Renal cortical epithelial cell (primary cell): ENCODE data around the gene MEIS1. TPM values are rescaled to one million over a fixed set of nuclear protein-coding genes. Genes with fewer than 3 reads are reported as not detected.

ENCODE experiments used
- DNase-seq: peaks from one replicate; pipeline ENCODE4 v3.0.0-alpha.2; 2011; ENCODE audit warnings: low read depth
- total RNA-seq: library from RNA; depleted of rRNA; stranded (reverse); fragments of >200 nt; gene quantifications from 2 replicates; pipeline ENCODE4 v1.2.3, GENCODE V29; 2014

Gene MEIS1
- total RNA-seq, 1 donor from 2014 or later, result 1.8 TPM

GRCh38 chr2:66506265-66506664 is 71.3 kb downstream of the MEIS1 start:
- DNase-seq, result no peak

GRCh38 chr2:66507673-66508201 is 72.8 kb downstream of the MEIS1 start:
- no peak for DNase-seq

- no peak for DNase-seq
These were observed 73.7 kb downstream of the MEIS1 start for GRCh38 chr2:66508484-66509071.

GRCh38 chr2:66509326-66509811 is 74.4 kb downstream of the MEIS1 start:
- DNase-seq, result peak; percentile 64

GRCh38 chr2:66512626-66513025 is 77.7 kb downstream of the MEIS1 start:
- no peak for DNase-seq

GRCh38 chr2:66515743-66516142 is 80.8 kb downstream of the MEIS1 start:
- no peak for DNase-seq

- no peak for DNase-seq
These were observed 81.6 kb downstream of the MEIS1 start for GRCh38 chr2:66516499-66516898.

GRCh38 chr2:66517772-66518171 is 82.8 kb downstream of the MEIS1 start:
- no peak for DNase-seq

GRCh38 chr2:66519264-66519843 is 84.4 kb downstream of the MEIS1 start:
- no peak for DNase-seq

GRCh38 chr2:66521291-66521922 is 86.5 kb downstream of the MEIS1 start:
- no peak for DNase-seq

GRCh38 chr2:66522611-66523376 is 87.9 kb downstream of the MEIS1 start:
- no peak for DNase-seq

- no peak for DNase-seq
These were observed 88.5 kb downstream of the MEIS1 start for GRCh38 chr2:66523377-66523969.

GRCh38 chr2:66523990-66524389 is 89.1 kb downstream of the MEIS1 start:
- DNase-seq, result no peak

- no peak for DNase-seq
These were observed 90.7 kb downstream of the MEIS1 start for GRCh38 chr2:66525606-66526005.

GRCh38 chr2:66526180-66526579 is 91.3 kb downstream of the MEIS1 start:
- peak; percentile 26 for DNase-seq

GRCh38 chr2:66528974-66529724 is 94.2 kb downstream of the MEIS1 start:
- no peak for DNase-seq

GRCh38 chr2:66530651-66531050 is 95.7 kb downstream of the MEIS1 start:
- no peak for DNase-seq

- no peak for DNase-seq
These were observed 96.2 kb downstream of the MEIS1 start for GRCh38 chr2:66531155-66531554.

- no peak for DNase-seq
These were observed 96.6 kb downstream of the MEIS1 start for GRCh38 chr2:66531567-66531966.

- DNase-seq, result no peak
These were observed 98.3 kb downstream of the MEIS1 start for GRCh38 chr2:66532972-66533868.
